CD4-positive, alpha-beta memory T cell (primary cell): ENCODE data around the gene RNF220. TPM values are rescaled to one million over a fixed set of nuclear protein-coding genes. Genes with fewer than 3 reads are reported as not detected.

Source experiments
- CTCF ChIA-PET: fragments of 350-600 bp; sonication (Branson Sonifier 250); formaldehyde crosslinking; loops from one replicate; lab custom pipeline; 2021; ENCODE audit warnings: inconsistent platforms; ENCODE audit not compliant: partially characterized antibody; lab: Charles Lee
- POLR2A ChIA-PET: fragments of 350-600 bp; sonication (Branson Sonifier 250); formaldehyde crosslinking; loops from one replicate; lab custom pipeline; 2021; ENCODE audit not compliant: partially characterized antibody; lab: Charles Lee
- DNase-seq, 5 donors: peaks; one replicate each; pipeline versions ENCODE4 v3.0.0 to v3.0.0-alpha.2; 2020 to 2022; ENCODE audit warnings: mixed read lengths in 1 of 5
- H3K27ac ChIP-seq: one replicate; pipeline ENCODE4 v1.7.0; 2013; ENCODE audit warnings: low read depth, low read length
- H3K27me3 ChIP-seq: 2 replicates; pipeline ENCODE4 v1.7.0; 2013; ENCODE audit warnings: mild to moderate bottlenecking, low read length, moderate library complexity; ENCODE audit not compliant: insufficient read depth
- H3K36me3 ChIP-seq: 2 replicates; pipeline ENCODE4 v1.7.0; 2013; ENCODE audit warnings: mild to moderate bottlenecking, low read length, moderate library complexity; ENCODE audit not compliant: insufficient read depth
- H3K4me1 ChIP-seq: 2 replicates; pipeline ENCODE4 v1.7.0; 2013; ENCODE audit warnings: mild to moderate bottlenecking, low read length, moderate library complexity; ENCODE audit not compliant: insufficient read depth
- H3K4me3 ChIP-seq, 2 donors: one replicate each; pipeline ENCODE4 v1.7.0; 2013; ENCODE audit warnings: low read length in 2 of 2, mild to moderate bottlenecking in 1 of 2
- H3K9me3 ChIP-seq, 2 donors: one replicate each; pipeline ENCODE4 v1.7.0; 2013; ENCODE audit warnings: low read length in 2 of 2, control low read depth in 1 of 2; ENCODE audit not compliant: control insufficient read depth in 1 of 2
- H3K27ac Mint-ChIP-seq, 7 donors: one replicate each; pipeline ENCODE4 v1.8.0; 2020 to 2021; ENCODE audit warnings: mixed read lengths in 7 of 7, mild to moderate bottlenecking in 6 of 7, inconsistent platforms in 3 of 7, moderate library complexity in 3 of 7
- H3K27me3 Mint-ChIP-seq, 2 donors: one replicate each; pipeline ENCODE4 v1.8.0; 2020 to 2021; ENCODE audit warnings: mixed read lengths in 2 of 2
- H3K36me3 Mint-ChIP-seq, 2 donors: one replicate each; pipeline ENCODE4 v1.8.0; 2020 to 2021; ENCODE audit warnings: mixed read lengths in 2 of 2, inconsistent platforms in 1 of 2, mild to moderate bottlenecking in 1 of 2
- H3K4me1 Mint-ChIP-seq, 4 donors: one replicate each; pipeline ENCODE4 v1.8.0; 2020 to 2021; ENCODE audit warnings: mixed read lengths in 4 of 4, mild to moderate bottlenecking in 1 of 4
- H3K4me3 Mint-ChIP-seq, 8 donors: one replicate each; pipeline ENCODE4 v1.8.0; 2020 to 2021; ENCODE audit warnings: mixed read lengths in 8 of 8, mild to moderate bottlenecking in 7 of 8, moderate library complexity in 6 of 8, inconsistent platforms in 3 of 8
- H3K9me3 Mint-ChIP-seq, 8 donors: one replicate each; pipeline ENCODE4 v1.8.0; 2020 to 2021; ENCODE audit warnings: mixed read lengths in 8 of 8, mild to moderate bottlenecking in 5 of 8, inconsistent platforms in 3 of 8, moderate library complexity in 1 of 8
- intact Hi-C: fragments of 100-400 bp; cut with micrococcal nuclease; formaldehyde crosslinking; loops from one replicate; pipeline ENCODE4 v1.15.1; 2023
- polyA plus RNA-seq, 2 donors: library from polyadenylated mRNA; unstranded; fragments of 300-500 nt; fragmentation: Illumina TruSeq; gene quantifications; one replicate each; pipeline ENCODE4 v1.2.3, GENCODE V29; 2021
- total RNA-seq, 2 experiments: library from RNA; stranded (reverse); gene quantifications; one replicate each; pipeline ENCODE4 v1.2.3, GENCODE V29; 2021

The RNF220 gene
- total and polyA plus RNA-seq, 4 experiments from 2014 or later = 74.7 to 125 (median 111) TPM

- H3K4me3 Mint-ChIP-seq = no peak overlapping the region
- no peaks in the 10 kb centered on the region for H3K36me3 Mint-ChIP-seq
- Histone ChIP-seq H3K36me3 (no peaks in the 10 kb centered on the region), H3K4me1 (no peaks in the 10 kb centered on the region), H3K27me3 (no peaks in the 10 kb centered on the region), H3K4me3 (no peak overlapping the region), H3K27ac (no peak overlapping the region), H3K9me3 (no peaks in the 10 kb centered on the region)
- intact Hi-C loops = no loop called here
- peaks cover 8 to 9% of the 10 kb centered on the region in 2 donors for H3K27me3 Mint-ChIP-seq
- POLR2A ChIA-PET = no interaction called here
- no peak for DNase-seq
- no peaks in the 10 kb centered on the region for H3K9me3 Mint-ChIP-seq
- CTCF ChIA-PET = interaction anchor here (1.8 kb wide), 1 partner anchor 40 kb away, joined by 5 read pairs; no protein-coding TSS in a partner anchor
- H3K4me1 Mint-ChIP-seq = no peaks in the 10 kb centered on the region
- no peak overlapping the region for H3K27ac Mint-ChIP-seq
Observed at GRCh38 chr1:44532567-44532944, 127.5 kb downstream of the RNF220 start.

- H3K27ac Mint-ChIP-seq = no peak overlapping the region
- H3K27ac ChIP-seq = no peak overlapping the region
- no peaks in the 10 kb centered on the region for H3K4me1 ChIP-seq
- H3K4me3 Mint-ChIP-seq = no peak overlapping the region
- POLR2A ChIA-PET = no interaction called here
- no peaks in the 10 kb centered on the region for H3K4me1 Mint-ChIP-seq
- H3K36me3 Mint-ChIP-seq = no peaks in the 10 kb centered on the region
- no peaks in the 10 kb centered on the region for H3K27me3 ChIP-seq
- peaks cover 17 to 19% of the 10 kb centered on the region in 2 donors for H3K27me3 Mint-ChIP-seq
- no peaks in the 10 kb centered on the region for H3K9me3 Mint-ChIP-seq
- intact Hi-C loops = no loop called here
- CTCF ChIA-PET = interaction anchor here (0.7 kb wide), 1 partner anchor 37 kb away, joined by 3 read pairs; no protein-coding TSS in a partner anchor
- no peaks in the 10 kb centered on the region for H3K9me3 ChIP-seq
- H3K4me3 ChIP-seq = no peak overlapping the region
- no peak for DNase-seq
- H3K36me3 ChIP-seq = no peaks in the 10 kb centered on the region
Observed at GRCh38 chr1:44534771-44535170, 129.7 kb downstream of the RNF220 start.

- H3K4me3 Mint-ChIP-seq = no peak overlapping the region
- no peaks in the 10 kb centered on the region for H3K27me3 ChIP-seq
Observed at GRCh38 chr1:44536357-44537209, 131.5 kb downstream of the RNF220 start.

GRCh38 chr1:44537538-44537937 is 132.5 kb downstream of the RNF220 start:
- H3K4me1 ChIP-seq = no peaks in the 10 kb centered on the region
- H3K27me3 ChIP-seq = no peaks in the 10 kb centered on the region
- no peaks in the 10 kb centered on the region for H3K36me3 ChIP-seq
- H3K4me3 ChIP-seq = no peak overlapping the region
- H3K9me3 ChIP-seq = no peaks in the 10 kb centered on the region
- no peak overlapping the region for H3K27ac Mint-ChIP-seq
- H3K4me3 Mint-ChIP-seq = no peak overlapping the region
- POLR2A ChIA-PET = no interaction called here
- DNase-seq = no peak
- H3K27me3 Mint-ChIP-seq = peaks cover 21 to 30% of the 10 kb centered on the region in 2 donors
- intact Hi-C loops = no loop called here
- CTCF ChIA-PET = no interaction called here
- H3K27ac ChIP-seq = no peak overlapping the region
- no peaks in the 10 kb centered on the region for H3K4me1 Mint-ChIP-seq
- peaks cover 0 to 2% (median 0%) of the 10 kb centered on the region in 8 donors for H3K9me3 Mint-ChIP-seq
- no peaks in the 10 kb centered on the region for H3K36me3 Mint-ChIP-seq

More at GRCh38 chr1:44536357-44537209, 131.5 kb downstream of the RNF220 start:
- H3K9me3 Mint-ChIP-seq = peaks cover 0 to 2% (median 0%) of the 10 kb centered on the region in 8 donors
- no peaks in the 10 kb centered on the region for H3K9me3 ChIP-seq
- peaks cover 19 to 30% of the 10 kb centered on the region in 2 donors for H3K27me3 Mint-ChIP-seq
- H3K4me1 Mint-ChIP-seq = no peaks in the 10 kb centered on the region
- no peak for DNase-seq
- intact Hi-C loops = no loop called here
- H3K4me1 ChIP-seq = no peaks in the 10 kb centered on the region
- H3K27ac ChIP-seq = no peak overlapping the region
- no peaks in the 10 kb centered on the region for H3K36me3 Mint-ChIP-seq
- no peak overlapping the region for H3K27ac Mint-ChIP-seq
- ChIA-PET POLR2A (no interaction called here), CTCF (no interaction called here)
- no peaks in the 10 kb centered on the region for H3K36me3 ChIP-seq
- H3K4me3 ChIP-seq = no peak overlapping the region

GRCh38 chr1:44537956-44538355 is 132.9 kb downstream of the RNF220 start:
- peaks cover 18 to 30% of the 10 kb centered on the region in 2 donors for H3K27me3 Mint-ChIP-seq
- no peaks in the 10 kb centered on the region for H3K36me3 ChIP-seq
- intact Hi-C loops = no loop called here
- no peak overlapping the region for H3K4me3 ChIP-seq
- H3K27ac Mint-ChIP-seq = no peak overlapping the region
- no peaks in the 10 kb centered on the region for H3K4me1 ChIP-seq
- H3K9me3 ChIP-seq = no peaks in the 10 kb centered on the region
- no peak overlapping the region for H3K27ac ChIP-seq
- H3K4me3 Mint-ChIP-seq = no peak overlapping the region
- ChIA-PET CTCF (no interaction called here), POLR2A (no interaction called here)
- H3K27me3 ChIP-seq = no peaks in the 10 kb centered on the region
- no peak for DNase-seq
- H3K36me3 Mint-ChIP-seq = no peaks in the 10 kb centered on the region
- peaks cover 0 to 2% (median 0%) of the 10 kb centered on the region in 8 donors for H3K9me3 Mint-ChIP-seq
- H3K4me1 Mint-ChIP-seq = no peaks in the 10 kb centered on the region

- no peak for DNase-seq
- H3K36me3 Mint-ChIP-seq = no peaks in the 10 kb centered on the region
- Histone ChIP-seq H3K27ac (no peak overlapping the region), H3K4me1 (no peaks in the 10 kb centered on the region), H3K27me3 (no peaks in the 10 kb centered on the region), H3K36me3 (no peaks in the 10 kb centered on the region), H3K9me3 (no peaks in the 10 kb centered on the region), H3K4me3 (no peak overlapping the region)
- CTCF ChIA-PET = no interaction called here
- POLR2A ChIA-PET = no interaction called here
- H3K4me3 Mint-ChIP-seq = no peak overlapping the region
- H3K27ac Mint-ChIP-seq = no peak overlapping the region
- peaks cover 29 to 38% of the 10 kb centered on the region in 2 donors for H3K27me3 Mint-ChIP-seq
- peaks cover 0 to 2% (median 0%) of the 10 kb centered on the region in 8 donors for H3K9me3 Mint-ChIP-seq
- no peaks in the 10 kb centered on the region for H3K4me1 Mint-ChIP-seq
- intact Hi-C loops = no loop called here
Observed at GRCh38 chr1:44539991-44540730, 135.1 kb downstream of the RNF220 start.

GRCh38 chr1:44542420-44543063 is 137.5 kb downstream of the RNF220 start:
- CTCF ChIA-PET = no interaction called here

More at GRCh38 chr1:44542420-44543063, 137.5 kb downstream of the RNF220 start:
- Mint-ChIP-seq H3K36me3 (no peaks in the 10 kb centered on the region), H3K27ac (no peak overlapping the region), H3K4me3 (no peak overlapping the region), H3K9me3 (peaks cover 0 to 2% (median 0%) of the 10 kb centered on the region in 8 donors), H3K4me1 (no peaks in the 10 kb centered on the region), H3K27me3 (peaks cover 32 to 40% of the 10 kb centered on the region in 2 donors)
- H3K27me3 ChIP-seq = no peaks in the 10 kb centered on the region
- intact Hi-C loops = no loop called here
- no peaks in the 10 kb centered on the region for H3K36me3 ChIP-seq
- no peaks in the 10 kb centered on the region for H3K9me3 ChIP-seq
- no peak overlapping the region for H3K4me3 ChIP-seq
- H3K4me1 ChIP-seq = no peaks in the 10 kb centered on the region
- POLR2A ChIA-PET = no interaction called here
- no peak overlapping the region for H3K27ac ChIP-seq
- no peak for DNase-seq
